SK-N-SH (cell line): ENCODE measurements around the gene BACE2. TPM values are rescaled to one million over a fixed set of nuclear protein-coding genes. Genes with fewer than 3 reads are reported as not detected.

Source experiments
- CTCF ChIA-PET: fragments of 300-600, 350-600 bp; formaldehyde crosslinking; extraction: SDS; loops from one replicate; lab custom pipeline; 2021; lab: Yijun Ruan, JAX
- POLR2A ChIA-PET: fragments of 350-600 bp; sonication (Branson Sonifier 250); formaldehyde crosslinking; extraction: SDS; loops from one replicate; lab custom pipeline; 2020; ENCODE audit warnings: antibody characterized with exemption, inconsistent platforms; lab: Yijun Ruan, JAX
- DNase-seq: peaks from one replicate; pipeline ENCODE4 v3.0.0; 2012
- H2AFZ ChIP-seq: fragments of 200-600 bp; sonication (generic); 2 replicates; pipeline ENCODE4 v1.8.1; 2016; ENCODE audit warnings: antibody characterized with exemption, mild to moderate bottlenecking, low read depth
- H3F3A ChIP-seq: fragments of 200-600 bp; sonication (generic); replicated peaks from 2 replicates; pipeline ENCODE3; 2016; ENCODE audit warnings: antibody characterized with exemption, mild to moderate bottlenecking; ENCODE audit not compliant: insufficient read depth
- H3K27ac ChIP-seq, 2 experiments: fragments of 200-500 bp in 1 of 2; fragments of 200-600 bp in 1 of 2; sonication (Bioruptor generic) in 1 of 2; sonication (generic), shearing (Covaris generic) in 1 of 2; 2 replicates each; pipeline versions ENCODE4 v1.5.1 to v1.6.1; 2014 to 2016; ENCODE audit warnings: low read depth in 2 of 2, inconsistent platforms in 1 of 2, low read length in 1 of 2, mild to moderate bottlenecking in 1 of 2, mixed read lengths in 1 of 2
- H3K27me3 ChIP-seq: fragments of 200-600 bp; sonication (generic), shearing (Covaris generic); 2 replicates; pipeline ENCODE4 v1.6.1; 2016; ENCODE audit warnings: mixed run types; ENCODE audit not compliant: insufficient read depth
- H3K36me3 ChIP-seq, 2 experiments: fragments of 200-500 bp in 1 of 2; fragments of 200-600 bp in 1 of 2; sonication (Bioruptor generic) in 1 of 2; sonication (generic) in 1 of 2; replicated peaks in 1 of 2; 2 replicates each; pipeline versions ENCODE3 to v1.5.1; 2014 to 2016; ENCODE audit warnings: low read length in 1 of 2, mild to moderate bottlenecking in 1 of 2; ENCODE audit not compliant: insufficient read depth in 2 of 2, control insufficient read depth in 1 of 2
- H3K4me1 ChIP-seq, 2 experiments: fragments of 200-500 bp in 1 of 2; fragments of 200-600 bp in 1 of 2; sonication (Bioruptor generic) in 1 of 2; sonication (generic), shearing (Covaris generic) in 1 of 2; 2 replicates each; pipeline versions ENCODE4 v1.5.1 to v1.6.1; 2014 to 2016; ENCODE audit warnings: low read depth in 1 of 2, low read length in 1 of 2, mixed run types in 1 of 2; ENCODE audit not compliant: insufficient read depth in 2 of 2, control insufficient read depth in 1 of 2
- H3K4me2 ChIP-seq: fragments of 200-600 bp; sonication (generic), shearing (Covaris generic); 2 replicates; pipeline ENCODE4 v1.6.1; 2017; ENCODE audit warnings: mixed run types
- H3K4me3 ChIP-seq, 2 experiments: fragments of 200-500 bp in 1 of 2; fragments of 200-600 bp in 1 of 2; sonication (Bioruptor generic) in 1 of 2; sonication (generic), shearing (Covaris generic) in 1 of 2; 2 replicates each; pipeline versions ENCODE4 v1.5.1 to v1.8.1; 2014 to 2016; ENCODE audit warnings: low read depth in 2 of 2, inconsistent platforms in 1 of 2, low read length in 1 of 2, mild to moderate bottlenecking in 1 of 2, mixed read lengths in 1 of 2, moderate library complexity in 1 of 2
- H3K79me2 ChIP-seq: fragments of 200-600 bp; sonication (generic); 2 replicates; pipeline ENCODE4 v1.8.1; 2017; ENCODE audit warnings: mild to moderate bottlenecking; ENCODE audit not compliant: insufficient read depth
- H3K9ac ChIP-seq: fragments of 200-600 bp; sonication (generic); 2 replicates; pipeline ENCODE4 v1.6.1; 2017; ENCODE audit warnings: mixed run types
- H3K9me2 ChIP-seq: fragments of 200-600 bp; sonication (generic); 2 replicates; pipeline ENCODE4 v1.6.1; 2017; ENCODE audit warnings: mixed run types
- H3K9me3 ChIP-seq: fragments of 200-600 bp; sonication (generic); 2 replicates; pipeline ENCODE4 v1.6.1; 2017; ENCODE audit warnings: mixed run types, mild to moderate bottlenecking, moderate library complexity
- H4K20me1 ChIP-seq: fragments of 200-600 bp; sonication (generic); 2 replicates; pipeline ENCODE4 v1.6.1; 2017; ENCODE audit warnings: mild to moderate bottlenecking, mixed run types; ENCODE audit not compliant: insufficient read depth
- CHD2 ChIP-seq: fragments of 150-350 bp; IDR thresholded peaks from 2 replicates; pipeline ENCODE4 v1.6.1; 2018; ENCODE audit warnings: low read length; ENCODE audit not compliant: partially characterized antibody
- ELF1 ChIP-seq: IDR thresholded peaks from 2 replicates; pipeline ENCODE4 v1.4.0; 2012
- EP300 ChIP-seq, 2 experiments: IDR thresholded peaks; 2 replicates each; pipeline versions ENCODE4 v1.4.0 to v1.6.1; 2012; ENCODE audit warnings: borderline replicate concordance in 1 of 2, low read depth in 1 of 2, low read length in 1 of 2
- FOXM1 ChIP-seq: IDR thresholded peaks from 2 replicates; pipeline ENCODE4 v1.4.0; 2012; ENCODE audit warnings: low read depth, mild to moderate bottlenecking
- GABPA ChIP-seq: IDR thresholded peaks from 2 replicates; pipeline ENCODE4 v1.4.0; 2012; ENCODE audit warnings: low read depth, mild to moderate bottlenecking
- GATA2 ChIP-seq: sonication (generic); formaldehyde crosslinking; IDR thresholded peaks from 2 replicates; pipeline ENCODE4 v1.5.0; 2020; ENCODE audit warnings: mild to moderate bottlenecking, missing genetic modification reagents
- MXI1 ChIP-seq: IDR thresholded peaks from 2 replicates; pipeline ENCODE4 v1.6.1; 2012; ENCODE audit warnings: mild to moderate bottlenecking, low read depth, low read length, improper control_type of control experiment
- NRF1 ChIP-seq: IDR thresholded peaks from 2 replicates; pipeline ENCODE4 v1.6.1; 2012; ENCODE audit warnings: low read depth, mild to moderate bottlenecking, low read length
- RAD21 ChIP-seq: IDR thresholded peaks from 2 replicates; pipeline ENCODE4 v1.6.1; 2012; ENCODE audit warnings: mild to moderate bottlenecking, low read length
- TCF12 ChIP-seq: IDR thresholded peaks from 2 replicates; pipeline ENCODE4 v1.4.0; 2012
- TEAD4 ChIP-seq: IDR thresholded peaks from 2 replicates; pipeline ENCODE4 v1.4.0; 2012; ENCODE audit warnings: mild to moderate bottlenecking, borderline replicate concordance; ENCODE audit not compliant: insufficient read depth
- YY1 ChIP-seq: IDR thresholded peaks from 2 replicates; pipeline ENCODE4 v1.4.0; 2012; ENCODE audit warnings: low read depth, mild to moderate bottlenecking
- WGBS: methylation state at CpG from one replicate; pipeline ENCODE4 v1.1.6; 2017; ENCODE audit warnings: low lambda C conversion rate; 5-methylcytosine and 5-hydroxymethylcytosine counted together
- polyA plus RNA-seq, 3 experiments: library from polyadenylated mRNA; depleted of rRNA; stranded (reverse); fragments of >200 nt; gene quantifications; 2 replicates each; pipeline ENCODE4 v1.2.3, GENCODE V29; 2012
- TF ChIP-seq, protein P1 (sequence below): IDR thresholded peaks from 2 replicates; pipeline ENCODE4; 2012
- TF ChIP-seq, protein P2 (sequence below): IDR thresholded peaks from 2 replicates; pipeline ENCODE4 v1.6.1; 2012; ENCODE audit warnings: mild to moderate bottlenecking, low read depth, low read length, moderate library complexity
- TF ChIP-seq, protein P3 (sequence below): fragments of 150-350 bp; IDR thresholded peaks from 2 replicates; pipeline ENCODE4 v1.6.1; 2016; ENCODE audit warnings: mild to moderate bottlenecking, low read depth, low read length
- TF ChIP-seq, protein P4 (sequence below): IDR thresholded peaks from 2 replicates; pipeline ENCODE4 v1.4.0; 2012; ENCODE audit warnings: low read depth, borderline replicate concordance

Gene BACE2
- polyA plus RNA-seq, 1 of the 3 experiments (the other 2 are of a cell fraction) = 23.4 TPM

DNA sequence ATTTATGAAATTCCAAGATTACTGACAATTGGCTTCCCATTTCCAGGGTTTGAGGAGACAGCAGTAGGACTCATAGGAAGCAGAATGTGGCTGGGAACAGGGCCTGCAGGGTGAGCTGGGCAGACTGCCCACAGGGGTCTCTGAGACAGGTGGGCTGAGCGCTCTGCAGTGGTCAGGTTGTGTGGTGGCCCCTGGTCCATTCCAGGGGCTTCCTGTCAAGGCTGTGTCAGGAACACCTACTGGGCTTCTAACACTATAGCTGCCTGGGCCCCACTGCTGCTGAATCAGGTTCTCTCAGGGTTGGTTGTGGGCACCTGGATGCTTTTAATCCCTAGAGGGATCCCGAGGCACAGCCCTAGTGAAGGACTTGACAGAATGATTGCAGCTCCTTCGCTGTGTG lies 72.1 kb downstream of the BACE2 start:
- TF ChIP-seq CHD2 = no peak
- no peak for TF ChIP-seq MXI1
- TF ChIP-seq NRF1 = no peak
- TF ChIP-seq TEAD4 = no peak
- no peak for TF ChIP-seq GATA2
- TF ChIP-seq, protein P1, sequence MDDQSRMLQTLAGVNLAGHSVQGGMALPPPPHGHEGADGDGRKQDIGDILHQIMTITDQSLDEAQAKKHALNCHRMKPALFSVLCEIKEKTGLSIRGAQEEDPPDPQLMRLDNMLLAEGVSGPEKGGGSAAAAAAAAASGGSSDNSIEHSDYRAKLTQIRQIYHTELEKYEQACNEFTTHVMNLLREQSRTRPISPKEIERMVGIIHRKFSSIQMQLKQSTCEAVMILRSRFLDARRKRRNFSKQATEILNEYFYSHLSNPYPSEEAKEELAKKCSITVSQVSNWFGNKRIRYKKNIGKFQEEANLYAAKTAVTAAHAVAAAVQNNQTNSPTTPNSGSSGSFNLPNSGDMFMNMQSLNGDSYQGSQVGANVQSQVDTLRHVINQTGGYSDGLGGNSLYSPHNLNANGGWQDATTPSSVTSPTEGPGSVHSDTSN = no peak
- no peak for TF ChIP-seq FOXM1
- TF ChIP-seq GABPA = no peak
- no peak for TF ChIP-seq YY1
- TF ChIP-seq, protein P2, sequence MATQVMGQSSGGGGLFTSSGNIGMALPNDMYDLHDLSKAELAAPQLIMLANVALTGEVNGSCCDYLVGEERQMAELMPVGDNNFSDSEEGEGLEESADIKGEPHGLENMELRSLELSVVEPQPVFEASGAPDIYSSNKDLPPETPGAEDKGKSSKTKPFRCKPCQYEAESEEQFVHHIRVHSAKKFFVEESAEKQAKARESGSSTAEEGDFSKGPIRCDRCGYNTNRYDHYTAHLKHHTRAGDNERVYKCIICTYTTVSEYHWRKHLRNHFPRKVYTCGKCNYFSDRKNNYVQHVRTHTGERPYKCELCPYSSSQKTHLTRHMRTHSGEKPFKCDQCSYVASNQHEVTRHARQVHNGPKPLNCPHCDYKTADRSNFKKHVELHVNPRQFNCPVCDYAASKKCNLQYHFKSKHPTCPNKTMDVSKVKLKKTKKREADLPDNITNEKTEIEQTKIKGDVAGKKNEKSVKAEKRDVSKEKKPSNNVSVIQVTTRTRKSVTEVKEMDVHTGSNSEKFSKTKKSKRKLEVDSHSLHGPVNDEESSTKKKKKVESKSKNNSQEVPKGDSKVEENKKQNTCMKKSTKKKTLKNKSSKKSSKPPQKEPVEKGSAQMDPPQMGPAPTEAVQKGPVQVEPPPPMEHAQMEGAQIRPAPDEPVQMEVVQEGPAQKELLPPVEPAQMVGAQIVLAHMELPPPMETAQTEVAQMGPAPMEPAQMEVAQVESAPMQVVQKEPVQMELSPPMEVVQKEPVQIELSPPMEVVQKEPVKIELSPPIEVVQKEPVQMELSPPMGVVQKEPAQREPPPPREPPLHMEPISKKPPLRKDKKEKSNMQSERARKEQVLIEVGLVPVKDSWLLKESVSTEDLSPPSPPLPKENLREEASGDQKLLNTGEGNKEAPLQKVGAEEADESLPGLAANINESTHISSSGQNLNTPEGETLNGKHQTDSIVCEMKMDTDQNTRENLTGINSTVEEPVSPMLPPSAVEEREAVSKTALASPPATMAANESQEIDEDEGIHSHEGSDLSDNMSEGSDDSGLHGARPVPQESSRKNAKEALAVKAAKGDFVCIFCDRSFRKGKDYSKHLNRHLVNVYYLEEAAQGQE = no peak
- TF ChIP-seq TCF12 = no peak

DNA sequence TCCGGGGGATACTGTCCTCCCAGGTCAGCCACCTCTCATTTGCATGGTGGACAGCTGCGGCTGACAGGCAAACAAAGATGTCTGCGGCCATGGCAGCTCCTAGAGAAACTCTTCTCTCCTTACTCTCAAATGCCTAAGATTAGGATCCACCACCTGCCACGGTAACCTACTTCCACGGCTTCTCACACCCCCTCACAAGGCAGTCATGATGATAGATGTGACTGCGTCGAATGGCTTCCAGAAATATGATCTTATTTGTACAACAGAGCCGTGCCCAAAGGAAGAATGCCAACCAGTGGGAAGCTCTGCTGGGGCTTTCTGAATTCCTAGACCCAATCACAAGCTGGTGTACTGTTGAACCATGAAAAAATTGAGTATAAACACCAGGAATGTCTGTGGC lies 73.4 kb downstream of the BACE2 start:
- H3K79me2 ChIP-seq = no peaks in the 10 kb centered on the region
- H3K36me3 ChIP-seq = no peaks in the 10 kb centered on the region
- DNase-seq = no peak
- CTCF ChIA-PET = no interaction called here
- H3K4me3 ChIP-seq = no peak overlapping the region
- POLR2A ChIA-PET = no interaction called here
- H3K9me3 ChIP-seq = no peaks in the 10 kb centered on the region
- no peaks in the 10 kb centered on the region for H3F3A ChIP-seq
- WGBS = 51% methylated on average over 8 of the region's 8 CpGs
- no peak overlapping the region for H2AFZ ChIP-seq
- H4K20me1 ChIP-seq = no peaks in the 10 kb centered on the region
- no peak overlapping the region for H3K9ac ChIP-seq
- H3K4me2 ChIP-seq = no peak overlapping the region
- H3K9me2 ChIP-seq = no peaks in the 10 kb centered on the region
- no peaks in the 10 kb centered on the region for H3K27me3 ChIP-seq
- H3K27ac ChIP-seq = no peak overlapping the region
- TF ChIP-seq RAD21 (no peak), EP300 (IDR thresholded peaks at IDR 0.05; ENCODE audit: borderline replicate concordance in 1 of 2, low read depth in 1 of 2, low read length in 1 of 2) (no peak), ELF1 (no peak), MXI1 (no peak), CHD2 (no peak)
- TF ChIP-seq, protein P3, sequence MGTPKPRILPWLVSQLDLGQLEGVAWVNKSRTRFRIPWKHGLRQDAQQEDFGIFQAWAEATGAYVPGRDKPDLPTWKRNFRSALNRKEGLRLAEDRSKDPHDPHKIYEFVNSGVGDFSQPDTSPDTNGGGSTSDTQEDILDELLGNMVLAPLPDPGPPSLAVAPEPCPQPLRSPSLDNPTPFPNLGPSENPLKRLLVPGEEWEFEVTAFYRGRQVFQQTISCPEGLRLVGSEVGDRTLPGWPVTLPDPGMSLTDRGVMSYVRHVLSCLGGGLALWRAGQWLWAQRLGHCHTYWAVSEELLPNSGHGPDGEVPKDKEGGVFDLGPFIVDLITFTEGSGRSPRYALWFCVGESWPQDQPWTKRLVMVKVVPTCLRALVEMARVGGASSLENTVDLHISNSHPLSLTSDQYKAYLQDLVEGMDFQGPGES = no peak
- TF ChIP-seq, protein P4, sequence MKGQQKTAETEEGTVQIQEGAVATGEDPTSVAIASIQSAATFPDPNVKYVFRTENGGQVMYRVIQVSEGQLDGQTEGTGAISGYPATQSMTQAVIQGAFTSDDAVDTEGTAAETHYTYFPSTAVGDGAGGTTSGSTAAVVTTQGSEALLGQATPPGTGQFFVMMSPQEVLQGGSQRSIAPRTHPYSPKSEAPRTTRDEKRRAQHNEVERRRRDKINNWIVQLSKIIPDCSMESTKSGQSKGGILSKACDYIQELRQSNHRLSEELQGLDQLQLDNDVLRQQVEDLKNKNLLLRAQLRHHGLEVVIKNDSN = no peak
- TF ChIP-seq, protein P2 = no peak
- H3K4me1 ChIP-seq = no peaks in the 10 kb centered on the region

More for the DNA sequence above, 72.1 kb downstream of the BACE2 start:
- 59% methylated on average over 3 of the region's 3 CpGs for WGBS
- no peaks in the 10 kb centered on the region for H3K9me2 ChIP-seq
- no peak overlapping the region for H3K4me2 ChIP-seq
- no peaks in the 10 kb centered on the region for H3K36me3 ChIP-seq
- no peaks in the 10 kb centered on the region for H3K4me1 ChIP-seq
- no peak overlapping the region for H2AFZ ChIP-seq
- H3K27me3 ChIP-seq = no peaks in the 10 kb centered on the region
- no peaks in the 10 kb centered on the region for H3K79me2 ChIP-seq
- ChIA-PET POLR2A (no interaction called here), CTCF (interaction anchor here (0.8 kb wide), 1 partner anchor 43 kb away, joined by 3 read pairs; no protein-coding TSS in a partner anchor)
- H3K9me3 ChIP-seq = no peaks in the 10 kb centered on the region
- no peaks in the 10 kb centered on the region for H4K20me1 ChIP-seq
- no peak overlapping the region for H3K27ac ChIP-seq
- no peaks in the 10 kb centered on the region for H3F3A ChIP-seq
- no peak for DNase-seq
- H3K9ac ChIP-seq = no peak overlapping the region
- no peak overlapping the region for H3K4me3 ChIP-seq
